ENCODE data around the gene MBNL2. TPM values are rescaled to one million over a fixed set of nuclear protein-coding genes. Genes with fewer than 3 reads are reported as not detected.

MBNL2 gene
- total RNA-seq, 1 donor = 59.8 TPM

GRCh38 chr13:97371486-97372109 lies 149.5 kb downstream of the MBNL2 start:
- Histone ChIP-seq H3K4me1 (ENCODE audit: insufficient read depth, low read length) (peaks cover 10% of the 10 kb centered on the region), H3K27me3 (ENCODE audit: insufficient read depth, low read length) (no peaks in the 10 kb centered on the region), H3K9me3 (ENCODE audit: low read depth, low read length) (no peaks in the 10 kb centered on the region), H3K4me3 (ENCODE audit: low read length) (no peak overlapping the region)

- Histone ChIP-seq H3K9me3 (ENCODE audit: low read depth, low read length) (no peaks in the 10 kb centered on the region), H3K27me3 (ENCODE audit: insufficient read depth, low read length) (no peaks in the 10 kb centered on the region), H3K4me3 (ENCODE audit: low read length) (no peak overlapping the region), H3K4me1 (ENCODE audit: insufficient read depth, low read length) (peaks cover 10% of the 10 kb centered on the region)
Observed at GRCh38 chr13:97372936-97373335, 150.8 kb downstream of the MBNL2 start.

GRCh38 chr13:97373787-97374186 lies 151.7 kb downstream of the MBNL2 start:
- Histone ChIP-seq H3K4me1 (ENCODE audit: insufficient read depth, low read length) (peaks cover 8% of the 10 kb centered on the region), H3K4me3 (ENCODE audit: low read length) (no peak overlapping the region), H3K9me3 (ENCODE audit: low read depth, low read length) (no peaks in the 10 kb centered on the region), H3K27me3 (ENCODE audit: insufficient read depth, low read length) (no peaks in the 10 kb centered on the region)

- no peaks in the 10 kb centered on the region for H3K9me3 ChIP-seq (ENCODE audit: low read depth, low read length)
- peaks cover 10% of the 10 kb centered on the region for H3K4me1 ChIP-seq (ENCODE audit: insufficient read depth, low read length)
- H3K27me3 ChIP-seq (ENCODE audit: insufficient read depth, low read length) = no peaks in the 10 kb centered on the region
- H3K4me3 ChIP-seq (ENCODE audit: low read length) = no peak overlapping the region
Observed at GRCh38 chr13:97376981-97377380, 154.8 kb downstream of the MBNL2 start.

- Histone ChIP-seq H3K4me1 (ENCODE audit: insufficient read depth, low read length) (peaks cover 13% of the 10 kb centered on the region), H3K9me3 (ENCODE audit: low read depth, low read length) (no peaks in the 10 kb centered on the region), H3K27me3 (ENCODE audit: insufficient read depth, low read length) (no peaks in the 10 kb centered on the region), H3K4me3 (ENCODE audit: low read length) (no peak overlapping the region)
Observed at GRCh38 chr13:97379386-97379785, 157.3 kb downstream of the MBNL2 start.

- no peaks in the 10 kb centered on the region for H3K27me3 ChIP-seq (ENCODE audit: insufficient read depth, low read length)
- H3K4me3 ChIP-seq (ENCODE audit: low read length) = no peak overlapping the region
- peaks cover 26% of the 10 kb centered on the region for H3K4me1 ChIP-seq (ENCODE audit: insufficient read depth, low read length)
Observed at GRCh38 chr13:97380696-97381095, 158.6 kb downstream of the MBNL2 start.

GRCh38 chr13:97381189-97381588 lies 159.1 kb downstream of the MBNL2 start:
- Histone ChIP-seq H3K4me1 (ENCODE audit: insufficient read depth, low read length) (peaks cover 31% of the 10 kb centered on the region), H3K4me3 (ENCODE audit: low read length) (no peak overlapping the region), H3K27me3 (ENCODE audit: insufficient read depth, low read length) (no peaks in the 10 kb centered on the region), H3K9me3 (ENCODE audit: low read depth, low read length) (no peaks in the 10 kb centered on the region)

More at GRCh38 chr13:97380696-97381095, 158.6 kb downstream of the MBNL2 start:
- H3K9me3 ChIP-seq (ENCODE audit: low read depth, low read length) = no peaks in the 10 kb centered on the region

- H3K4me3 ChIP-seq (ENCODE audit: low read length) = no peak overlapping the region
- H3K4me1 ChIP-seq (ENCODE audit: insufficient read depth, low read length) = peaks cover 37% of the 10 kb centered on the region
- H3K27me3 ChIP-seq (ENCODE audit: insufficient read depth, low read length) = no peaks in the 10 kb centered on the region
- no peaks in the 10 kb centered on the region for H3K9me3 ChIP-seq (ENCODE audit: low read depth, low read length)
Observed at GRCh38 chr13:97382276-97382675, 160.1 kb downstream of the MBNL2 start.

- Histone ChIP-seq H3K27me3 (ENCODE audit: insufficient read depth, low read length) (no peaks in the 10 kb centered on the region), H3K4me3 (ENCODE audit: low read length) (no peak overlapping the region), H3K9me3 (ENCODE audit: low read depth, low read length) (no peaks in the 10 kb centered on the region), H3K4me1 (ENCODE audit: insufficient read depth, low read length) (peaks cover 47% of the 10 kb centered on the region)
Observed at GRCh38 chr13:97384371-97384770, 162.2 kb downstream of the MBNL2 start.

GRCh38 chr13:97385146-97385545 lies 163.0 kb downstream of the MBNL2 start:
- H3K4me3 ChIP-seq (ENCODE audit: low read length) = no peak overlapping the region
- H3K4me1 ChIP-seq (ENCODE audit: insufficient read depth, low read length) = peaks cover 47% of the 10 kb centered on the region
- no peaks in the 10 kb centered on the region for H3K27me3 ChIP-seq (ENCODE audit: insufficient read depth, low read length)
- H3K9me3 ChIP-seq (ENCODE audit: low read depth, low read length) = no peaks in the 10 kb centered on the region

- no peaks in the 10 kb centered on the region for H3K9me3 ChIP-seq (ENCODE audit: low read depth, low read length)
- no peaks in the 10 kb centered on the region for H3K27me3 ChIP-seq (ENCODE audit: insufficient read depth, low read length)
- H3K4me3 ChIP-seq (ENCODE audit: low read length) = no peak overlapping the region
- peaks cover 47% of the 10 kb centered on the region for H3K4me1 ChIP-seq (ENCODE audit: insufficient read depth, low read length)
Observed at GRCh38 chr13:97385854-97386253, 163.7 kb downstream of the MBNL2 start.

GRCh38 chr13:97386801-97387484 lies 164.8 kb downstream of the MBNL2 start:
- no peaks in the 10 kb centered on the region for H3K27me3 ChIP-seq (ENCODE audit: insufficient read depth, low read length)
- no peaks in the 10 kb centered on the region for H3K9me3 ChIP-seq (ENCODE audit: low read depth, low read length)
- H3K4me1 ChIP-seq (ENCODE audit: insufficient read depth, low read length) = peaks cover 47% of the 10 kb centered on the region
- H3K4me3 ChIP-seq (ENCODE audit: low read length) = no peak overlapping the region

- peaks cover 47% of the 10 kb centered on the region for H3K4me1 ChIP-seq (ENCODE audit: insufficient read depth, low read length)
- no peak overlapping the region for H3K4me3 ChIP-seq (ENCODE audit: low read length)
- H3K27me3 ChIP-seq (ENCODE audit: insufficient read depth, low read length) = no peaks in the 10 kb centered on the region
Observed at GRCh38 chr13:97387485-97387839, 165.3 kb downstream of the MBNL2 start.

GRCh38 chr13:97387890-97388289 lies 165.8 kb downstream of the MBNL2 start:
- Histone ChIP-seq H3K9me3 (ENCODE audit: low read depth, low read length) (no peaks in the 10 kb centered on the region), H3K4me3 (ENCODE audit: low read length) (no peak overlapping the region), H3K4me1 (ENCODE audit: insufficient read depth, low read length) (peaks cover 47% of the 10 kb centered on the region), H3K27me3 (ENCODE audit: insufficient read depth, low read length) (no peaks in the 10 kb centered on the region)

More at GRCh38 chr13:97387485-97387839, 165.3 kb downstream of the MBNL2 start:
- no peaks in the 10 kb centered on the region for H3K9me3 ChIP-seq (ENCODE audit: low read depth, low read length)

- H3K9me3 ChIP-seq (ENCODE audit: low read depth, low read length) = no peaks in the 10 kb centered on the region
- no peak overlapping the region for H3K4me3 ChIP-seq (ENCODE audit: low read length)
- H3K4me1 ChIP-seq (ENCODE audit: insufficient read depth, low read length) = peaks cover 47% of the 10 kb centered on the region
- H3K27me3 ChIP-seq (ENCODE audit: insufficient read depth, low read length) = no peaks in the 10 kb centered on the region
Observed at GRCh38 chr13:97388373-97388772, 166.2 kb downstream of the MBNL2 start.

Data from mononuclear cell (primary cell).